ENCODE results near the gene SV2B.

The SV2B gene

DNA sequence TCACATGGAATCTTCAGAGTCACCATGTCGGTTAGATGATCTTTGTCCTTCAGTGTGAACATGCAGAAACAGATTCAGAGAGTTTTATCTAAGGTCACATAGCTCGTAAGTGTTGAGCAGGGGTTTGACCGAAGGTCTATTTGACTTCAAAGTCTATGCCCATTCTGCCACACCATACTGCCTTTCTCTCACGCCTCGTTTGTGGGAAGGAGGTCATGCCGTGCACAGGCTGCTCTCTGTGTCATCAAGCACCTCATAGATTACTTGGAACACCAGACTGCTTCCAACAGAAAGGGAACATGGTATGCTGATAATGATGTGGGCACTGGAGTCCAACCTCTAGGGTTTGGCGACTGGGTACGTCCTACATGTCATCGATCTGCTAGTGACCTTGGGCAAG, 128.8 kb downstream of the SV2B start:
- DNase-seq (ENCODE audit: low read depth in 2 of 2) = no peak

- no peak for DNase-seq (ENCODE audit: low read depth in 2 of 2)
Observed at GRCh38 chr15:91231703-91232102, 131.6 kb downstream of the SV2B start.

DNA sequence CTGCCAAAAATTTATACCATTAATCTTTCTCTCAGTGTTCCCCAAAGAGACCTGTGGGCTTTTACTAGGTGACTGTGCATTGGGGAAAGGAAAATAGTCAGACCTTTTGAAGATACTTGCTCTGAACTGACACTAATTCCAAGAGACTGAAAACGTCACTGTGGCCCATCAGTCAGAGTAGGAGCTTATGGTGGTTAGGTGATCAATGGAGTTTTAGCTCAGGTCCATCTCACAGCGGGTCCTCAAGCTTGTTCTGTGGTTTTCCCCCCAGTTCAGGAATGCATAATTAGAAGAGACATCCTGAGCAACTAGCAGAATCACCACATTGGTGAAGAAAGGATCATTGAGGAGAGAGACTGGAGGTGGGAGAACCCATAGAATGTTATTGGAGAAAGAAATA, 134.7 kb downstream of the SV2B start:
- DNase-seq (ENCODE audit: low read depth in 2 of 2) = no peak

DNA sequence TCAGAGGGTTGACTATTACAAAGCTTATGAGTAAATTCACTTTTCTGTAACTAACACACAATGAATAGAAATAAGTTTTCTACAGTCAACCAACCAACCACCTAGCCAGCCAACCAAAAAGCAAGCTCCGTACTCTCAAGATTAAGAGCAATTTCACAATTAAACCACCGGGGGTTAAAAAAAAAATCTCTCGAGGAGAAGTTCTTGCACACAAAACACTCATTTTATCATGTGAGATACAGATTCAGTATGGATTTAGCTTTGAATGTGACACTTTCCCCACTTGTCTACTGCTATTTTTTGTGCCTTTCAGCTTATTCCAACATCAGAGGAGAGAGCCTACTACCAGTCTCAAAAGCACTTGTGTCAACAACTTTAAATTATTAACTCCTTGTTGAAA, 135.3 kb downstream of the SV2B start:
- DNase-seq (ENCODE audit: low read depth in 2 of 2) = no peak

- DNase-seq (ENCODE audit: low read depth in 2 of 2) = no peak
Observed at GRCh38 chr15:91237445-91237844, 137.4 kb downstream of the SV2B start.

GRCh38 chr15:91238644-91239425, 138.8 kb downstream of the SV2B start:
- DNase-seq (ENCODE audit: low read depth in 2 of 2) = no peak

DNA sequence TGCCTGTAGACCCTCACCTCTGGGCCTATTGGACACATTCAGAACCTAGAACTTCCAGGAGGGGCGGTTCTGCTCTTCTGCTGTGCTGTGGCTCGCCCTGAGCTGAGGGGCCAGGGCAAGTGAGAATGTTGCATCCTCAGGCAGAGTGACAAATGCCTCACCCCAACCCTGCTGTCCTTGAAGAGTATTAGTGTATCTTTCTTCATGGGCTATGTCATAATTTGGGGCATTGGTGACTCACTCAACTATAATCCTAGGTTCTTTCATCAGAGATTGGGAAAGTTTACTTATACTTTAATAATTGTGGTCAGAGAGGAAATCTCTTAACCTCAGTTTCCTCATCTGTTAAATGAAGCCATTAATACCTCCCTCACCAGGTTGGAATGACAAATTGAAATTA, 143.8 kb downstream of the SV2B start:
- DNase-seq (ENCODE audit: low read depth in 2 of 2) = no peak

- no peak for DNase-seq (ENCODE audit: low read depth in 2 of 2)
Observed at GRCh38 chr15:91244919-91245318, 144.9 kb downstream of the SV2B start.

GRCh38 chr15:91246998-91247397, 146.9 kb downstream of the SV2B start:
- no peak for DNase-seq (ENCODE audit: low read depth in 2 of 2)

DNA sequence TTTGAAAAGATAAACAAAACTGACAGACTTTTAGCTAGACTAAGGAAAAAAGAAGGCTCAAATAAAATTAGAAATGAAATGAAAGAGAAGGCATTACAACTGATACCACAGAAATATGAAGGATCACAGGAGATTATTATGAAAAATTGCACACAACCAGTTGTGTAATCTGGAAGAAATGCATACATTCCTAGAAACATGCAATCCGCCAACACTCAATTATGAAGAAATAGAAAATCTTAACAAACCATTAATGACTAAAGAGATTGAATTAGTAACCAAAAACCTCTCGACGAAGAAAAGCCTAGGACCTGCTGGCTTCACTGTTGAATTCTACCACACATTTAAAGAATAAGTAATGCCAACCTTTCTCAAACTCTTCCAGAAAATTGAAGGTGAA, 149.5 kb downstream of the SV2B start:
- no peak for DNase-seq (ENCODE audit: low read depth in 2 of 2)

DNA sequence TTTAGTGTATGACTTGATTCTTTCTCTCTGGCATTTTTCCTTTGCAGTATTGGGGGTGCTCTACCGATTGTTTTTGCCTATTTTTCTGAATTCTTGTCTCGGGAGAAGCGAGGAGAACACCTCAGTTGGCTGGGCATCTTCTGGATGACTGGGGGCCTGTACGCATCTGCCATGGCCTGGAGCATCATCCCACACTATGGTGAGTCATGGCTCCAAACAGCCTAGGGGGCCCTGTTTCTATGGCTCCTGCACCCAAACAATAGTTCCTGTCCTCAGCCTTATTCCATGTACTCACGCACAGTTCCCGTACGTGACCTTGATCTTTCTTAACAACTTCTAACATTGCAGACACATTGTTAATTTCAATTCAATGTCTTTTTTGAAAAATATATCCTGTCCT, 152.3 kb downstream of the SV2B start:
- DNase-seq (ENCODE audit: low read depth in 2 of 2) = no peak

DNA sequence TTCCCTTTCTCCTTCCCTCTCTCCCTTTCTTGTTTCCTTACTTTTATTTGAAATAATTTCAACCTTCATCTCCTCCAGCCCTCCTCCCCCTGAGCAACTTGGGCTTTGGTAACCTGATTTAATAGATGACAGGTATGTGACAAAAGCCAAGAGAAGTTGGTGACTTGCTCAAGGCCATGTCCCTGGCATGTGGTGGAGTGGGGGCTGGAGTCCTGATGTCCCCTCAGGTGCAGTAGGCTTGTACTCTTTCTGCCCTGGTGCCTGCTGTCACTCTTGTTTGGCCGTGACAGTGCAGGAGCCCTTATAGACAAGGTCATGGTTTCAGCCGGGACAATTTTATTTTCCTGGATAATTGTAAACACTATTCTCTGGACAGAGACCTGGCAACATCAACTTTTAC, 152.7 kb downstream of the SV2B start:
- DNase-seq (ENCODE audit: low read depth in 2 of 2) = no peak

DNA sequence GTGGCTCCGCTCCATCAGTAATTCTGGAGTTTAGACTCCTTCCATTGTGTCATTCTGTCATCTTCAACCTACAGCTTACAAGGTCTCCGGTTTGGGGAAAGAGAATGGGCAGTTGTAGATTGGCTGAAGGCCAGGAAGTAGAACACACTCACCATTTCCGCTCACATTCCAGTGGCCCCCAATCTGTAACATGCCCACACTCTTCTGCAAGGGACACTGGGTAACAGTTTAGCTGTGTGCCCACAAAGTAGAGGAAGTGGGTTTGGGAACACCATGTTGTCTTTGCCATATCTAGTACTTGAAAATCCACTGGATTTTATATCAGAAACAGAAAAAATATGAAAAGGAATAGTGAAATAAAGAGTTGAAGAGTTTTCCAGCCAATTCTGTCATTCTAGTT, 153.5 kb downstream of the SV2B start:
- no peak for DNase-seq (ENCODE audit: low read depth in 2 of 2)

DNA sequence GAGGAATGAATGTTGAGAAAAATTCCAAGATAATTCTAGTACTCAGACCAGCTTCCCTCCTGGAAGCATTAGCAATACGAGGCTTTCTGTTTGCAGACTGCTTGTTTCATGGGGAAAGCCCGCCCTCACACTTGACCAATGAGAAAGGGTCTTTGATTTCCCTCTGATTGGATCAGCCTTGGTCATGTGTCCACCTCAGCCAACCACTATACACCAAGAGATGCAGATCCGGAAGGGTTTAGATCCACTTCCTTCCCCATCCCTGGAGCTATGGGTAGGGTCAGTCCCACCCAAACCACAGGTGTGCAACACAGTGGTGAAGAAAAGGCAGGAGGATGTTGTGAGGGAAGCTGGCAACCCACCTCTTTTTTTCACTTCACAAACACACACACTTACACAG, 154.7 kb downstream of the SV2B start:
- DNase-seq (ENCODE audit: low read depth in 2 of 2) = no peak

DNA sequence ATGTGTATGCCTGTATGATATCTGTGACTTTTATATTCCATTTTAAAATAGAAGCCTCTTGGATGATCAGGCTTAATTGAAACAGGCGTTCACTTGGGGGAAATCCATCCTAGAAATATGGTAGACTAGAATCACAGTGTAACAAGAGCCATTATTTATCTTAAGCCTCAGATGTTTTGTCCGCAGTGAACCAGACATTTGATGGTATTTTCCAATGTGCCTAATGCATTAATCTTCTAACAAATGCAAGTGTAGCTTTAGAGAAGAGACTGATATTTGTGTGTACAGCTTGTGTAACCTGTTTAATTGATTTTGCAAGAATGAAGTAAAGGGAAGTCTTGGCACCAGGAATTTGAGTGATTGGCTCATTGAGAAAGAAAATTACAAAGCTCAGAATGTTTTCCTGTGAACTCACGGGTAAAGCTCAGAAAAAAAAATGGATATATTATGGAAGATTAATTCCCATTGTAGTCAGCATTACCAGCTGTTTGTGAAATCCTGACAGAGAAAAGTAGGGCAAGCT, 155.7 kb downstream of the SV2B start:
- no peak for DNase-seq (ENCODE audit: low read depth in 2 of 2)

- no peak for DNase-seq (ENCODE audit: low read depth in 2 of 2)
Observed at GRCh38 chr15:91257746-91258414, 157.8 kb downstream of the SV2B start.

DNA sequence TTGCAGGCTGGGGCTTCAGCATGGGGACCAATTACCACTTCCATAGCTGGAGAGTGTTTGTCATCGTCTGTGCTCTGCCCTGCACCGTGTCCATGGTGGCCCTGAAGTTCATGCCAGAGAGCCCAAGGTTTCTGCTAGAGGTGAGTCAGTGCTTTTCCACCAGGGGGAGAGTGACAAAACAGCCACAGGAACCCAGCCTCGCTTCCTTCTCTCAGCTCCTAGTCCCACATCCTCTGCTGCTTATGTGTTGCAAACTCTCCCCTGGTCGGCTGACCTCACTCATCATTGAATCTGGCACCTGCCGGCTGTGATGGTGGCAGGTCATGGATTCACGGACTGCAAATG, 158.3 kb downstream of the SV2B start:
- peak in 1 of 2 donors; percentile 3 for DNase-seq (ENCODE audit: low read depth in 2 of 2)

GRCh38 chr15:91259077-91259476, 159.0 kb downstream of the SV2B start:
- DNase-seq (ENCODE audit: low read depth in 2 of 2) = no peak

DNA sequence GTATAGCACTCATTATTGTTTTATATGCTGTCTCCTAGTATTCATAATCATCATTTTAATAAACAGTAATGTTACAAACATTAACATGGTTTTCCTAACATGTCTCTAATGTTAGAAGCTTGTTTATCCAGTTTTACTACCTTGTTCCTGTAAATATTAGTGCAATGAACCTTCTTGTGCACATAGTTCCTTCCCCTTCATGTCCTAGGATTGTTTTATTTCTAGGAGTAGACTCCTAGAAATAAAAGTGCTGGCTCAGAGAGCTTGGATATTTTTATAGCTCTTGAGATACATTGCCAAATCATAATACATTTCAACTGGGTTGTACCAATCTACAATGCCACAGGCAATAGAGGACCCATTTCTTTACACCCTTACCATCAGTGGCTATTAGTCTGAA, 161.3 kb downstream of the SV2B start:
- DNase-seq (ENCODE audit: low read depth in 2 of 2) = no peak

DNA sequence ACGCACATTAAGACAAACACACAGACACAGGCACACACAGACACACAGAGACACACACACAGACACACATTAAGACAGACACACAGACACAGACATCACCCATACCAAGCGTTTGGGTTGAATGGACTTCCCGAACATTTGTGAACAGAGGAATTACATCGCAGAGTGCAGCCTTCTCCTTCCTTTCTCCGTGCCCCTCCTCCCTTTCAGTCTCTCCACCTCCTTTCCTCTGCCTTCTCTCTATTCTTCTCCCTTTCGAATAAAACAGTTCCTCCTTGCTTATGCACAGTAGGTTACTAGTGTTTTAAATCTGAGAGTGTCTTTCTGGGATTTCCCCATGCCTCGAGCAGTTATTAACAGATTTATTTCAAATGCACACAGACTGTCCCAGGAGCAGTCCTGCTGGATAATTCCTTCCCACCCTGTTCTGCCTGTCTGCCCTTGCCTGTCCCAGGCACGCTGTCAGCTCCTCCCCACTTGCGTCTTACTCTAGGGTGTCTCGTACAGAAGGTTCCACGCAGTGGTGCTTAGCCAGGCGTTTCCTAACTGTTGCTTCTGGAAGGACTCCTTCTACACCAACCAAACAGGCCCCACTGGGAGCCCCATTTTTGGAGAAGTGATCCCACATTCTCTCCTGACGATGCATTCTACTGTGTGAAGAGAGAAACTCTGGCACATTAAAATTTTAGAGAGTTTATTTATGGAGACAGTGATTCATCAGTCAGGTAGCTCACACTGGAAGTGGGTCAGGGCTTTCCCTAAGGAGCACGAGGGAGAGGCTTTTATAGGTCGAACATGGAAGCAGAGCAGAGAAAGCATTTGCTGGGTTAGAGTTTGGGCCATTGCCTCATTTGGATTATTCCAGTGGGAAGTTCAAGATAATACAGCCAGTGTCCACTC, 163.8 kb downstream of the SV2B start:
- no peak for DNase-seq (ENCODE audit: low read depth in 2 of 2)

DNA sequence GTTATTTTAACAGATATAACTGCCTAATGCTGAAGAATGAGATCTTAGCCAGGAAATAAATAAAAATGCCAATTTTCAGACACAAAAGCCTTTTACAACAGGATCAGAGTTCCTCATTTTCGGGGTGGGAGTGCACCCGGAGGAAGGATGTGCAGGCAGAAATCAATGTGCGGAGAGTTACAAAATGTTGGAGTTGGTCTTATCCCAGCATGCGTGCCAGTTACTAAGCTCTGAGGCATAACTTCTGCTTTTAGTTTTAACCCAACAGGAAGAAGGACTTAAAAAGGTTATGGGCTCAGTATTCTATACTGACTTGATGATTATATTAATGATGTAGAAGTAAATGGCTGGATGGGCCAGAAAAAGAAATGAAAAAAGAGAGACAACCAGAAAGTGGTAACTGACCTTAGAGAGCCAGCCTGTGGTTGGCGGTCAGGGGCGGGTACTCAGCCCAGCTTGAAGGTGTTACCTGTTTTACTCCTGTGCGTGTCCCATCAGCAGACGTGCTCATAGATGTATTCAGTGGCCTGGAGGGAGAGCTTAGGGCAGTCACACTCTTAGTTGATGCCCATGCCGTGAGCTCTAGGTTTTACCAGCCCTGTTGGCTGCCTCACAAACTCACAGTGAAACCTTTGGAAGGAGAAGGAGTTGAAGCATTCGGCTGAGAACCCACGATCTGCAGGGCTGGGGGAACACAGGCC, 164.7 kb downstream of the SV2B start:
- no peak for DNase-seq (ENCODE audit: low read depth in 2 of 2)

- no peak for DNase-seq (ENCODE audit: low read depth in 2 of 2)
Observed at GRCh38 chr15:91265416-91265940, 165.4 kb downstream of the SV2B start.

All from stimulated activated CD8-positive, alpha-beta memory T cell treated with anti-CD3 and anti-CD28 coated beads, Interleukin-15, amount 100 ng/mL, for 48 hours (primary cell).